ENCODE measurements around the gene CCHCR1. TPM values are rescaled to one million over a fixed set of nuclear protein-coding genes. Genes with fewer than 3 reads are reported as not detected.
"Not testable (repeated sequence)": the region's sequence is repeated elsewhere in the genome, so short reads cannot be mapped to it uniquely, and the experiment has no call there.

Gene CCHCR1
- total RNA-seq, 1 donor from 2014 or later = 50.5 TPM

GRCh38 chr6:31165064-31165832, 7.6 kb upstream of the CCHCR1 start:
- Mint-ChIP-seq H3K4me1 (ENCODE audit: low read depth) (peaks cover 18% of the 10 kb centered on the region), H3K36me3 (ENCODE audit: low read depth) (peaks cover 40% of the 10 kb centered on the region)
- H3K27ac Mint-ChIP-seq; H3K4me3 Mint-ChIP-seq (ENCODE audit: low read depth); H3K27me3 Mint-ChIP-seq (ENCODE audit: low read depth); intact Hi-C loops (cut with micrococcal nuclease); DNase-seq (ENCODE audit: low spot score); H3K9me3 Mint-ChIP-seq: not testable (repeated sequence)

- DNase-seq (ENCODE audit: low spot score); H3K9me3 Mint-ChIP-seq; intact Hi-C loops (cut with micrococcal nuclease); H3K4me3 Mint-ChIP-seq (ENCODE audit: low read depth); H3K27me3 Mint-ChIP-seq (ENCODE audit: low read depth); H3K27ac Mint-ChIP-seq: not testable (repeated sequence)
- H3K4me1 Mint-ChIP-seq (ENCODE audit: low read depth) = peaks cover 23% of the 10 kb centered on the region
- peaks cover 45% of the 10 kb centered on the region for H3K36me3 Mint-ChIP-seq (ENCODE audit: low read depth)
Measured at GRCh38 chr6:31164475-31165063, 7.0 kb upstream of the CCHCR1 start.

DNA sequence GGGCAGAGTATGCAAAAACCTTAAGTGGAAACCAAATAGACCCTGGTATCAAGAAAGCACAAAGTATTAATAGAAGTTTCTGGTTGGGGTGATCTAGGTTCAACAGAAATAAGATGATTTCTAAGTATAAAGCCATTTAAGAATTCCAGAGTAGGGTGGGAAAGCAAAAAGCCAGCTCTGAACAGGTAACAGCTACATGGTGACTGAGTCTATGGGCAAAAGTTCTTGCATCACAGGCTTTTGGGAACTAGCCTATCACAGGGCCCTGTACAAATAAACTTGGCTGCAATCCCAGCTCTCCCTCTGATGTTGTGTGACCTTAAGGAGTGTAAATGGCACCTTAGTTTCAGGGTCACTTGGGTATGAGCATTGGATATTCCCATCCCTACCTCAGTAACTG, 6.3 kb upstream of the CCHCR1 start:
- Mint-ChIP-seq H3K4me3 (ENCODE audit: low read depth) (no peak overlapping the region), H3K27me3 (ENCODE audit: low read depth) (no peaks in the 10 kb centered on the region), H3K27ac (no peak overlapping the region), H3K4me1 (ENCODE audit: low read depth) (peaks cover 23% of the 10 kb centered on the region), H3K36me3 (ENCODE audit: low read depth) (peaks cover 52% of the 10 kb centered on the region), H3K9me3 (no peaks in the 10 kb centered on the region)
- no peak for DNase-seq (ENCODE audit: low spot score)
- intact Hi-C loops (cut with micrococcal nuclease) = no loop called here

GRCh38 chr6:31162463-31163165, 5.0 kb upstream of the CCHCR1 start:
- intact Hi-C loops (cut with micrococcal nuclease) = no loop called here
- Mint-ChIP-seq H3K36me3 (ENCODE audit: low read depth) (peaks cover 61% of the 10 kb centered on the region), H3K9me3 (no peaks in the 10 kb centered on the region), H3K4me3 (ENCODE audit: low read depth) (no peak overlapping the region), H3K27me3 (ENCODE audit: low read depth) (no peaks in the 10 kb centered on the region), H3K4me1 (ENCODE audit: low read depth) (peaks cover 23% of the 10 kb centered on the region), H3K27ac (no peak overlapping the region)
- DNase-seq (ENCODE audit: low spot score) = no peak

DNA sequence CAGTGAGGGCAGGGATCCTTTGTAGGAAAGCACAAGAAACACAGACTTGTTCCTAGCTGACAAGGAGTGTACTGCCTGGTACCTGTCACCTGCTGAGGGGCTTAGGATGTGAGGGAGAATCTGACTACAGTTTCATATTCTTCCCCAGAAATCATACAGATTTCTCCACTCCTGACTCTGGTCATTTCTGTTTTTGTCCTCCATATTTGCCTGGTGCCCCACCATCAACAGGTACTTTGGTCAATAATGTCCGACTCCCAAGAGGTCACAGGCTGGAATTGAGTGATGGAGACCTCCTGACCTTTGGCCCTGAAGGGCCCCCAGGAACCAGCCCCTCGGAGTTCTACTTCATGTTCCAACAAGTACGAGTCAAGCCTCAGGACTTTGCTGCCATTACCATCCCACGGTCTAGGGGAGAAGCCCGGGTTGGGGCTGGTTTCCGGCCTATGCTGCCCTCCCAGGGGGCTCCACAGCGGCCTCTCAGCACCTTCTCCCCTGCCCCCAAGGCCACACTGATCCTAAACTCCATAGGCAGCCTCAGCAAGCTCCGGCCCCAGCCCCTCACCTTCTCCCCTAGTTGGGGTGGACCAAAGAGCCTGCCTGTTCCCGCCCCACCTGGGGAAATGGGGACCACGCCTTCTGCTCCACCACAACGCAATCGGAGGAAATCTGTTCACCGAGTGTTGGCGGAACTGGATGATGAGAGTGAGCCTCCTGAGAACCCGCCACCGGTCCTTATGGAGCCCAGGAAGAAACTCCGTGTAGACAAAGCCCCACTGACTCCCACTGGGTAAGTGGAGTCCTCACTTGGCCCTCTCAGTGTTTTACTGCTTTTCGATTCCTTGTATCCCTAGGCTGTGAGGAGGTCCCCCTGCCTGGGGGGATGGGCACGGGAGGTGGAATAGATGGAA, 3.9 kb upstream of the CCHCR1 start:
- Mint-ChIP-seq H3K4me3 (ENCODE audit: low read depth) (peak overlapping the region; percentile 3), H3K36me3 (ENCODE audit: low read depth) (peaks cover 61% of the 10 kb centered on the region), H3K4me1 (ENCODE audit: low read depth) (peaks cover 33% of the 10 kb centered on the region), H3K27me3 (ENCODE audit: low read depth) (no peaks in the 10 kb centered on the region), H3K9me3 (no peaks in the 10 kb centered on the region), H3K27ac (no peak overlapping the region)
- intact Hi-C loops (cut with micrococcal nuclease) = no loop called here
- no peak for DNase-seq (ENCODE audit: low spot score)

- Mint-ChIP-seq H3K4me1 (ENCODE audit: low read depth) (peaks cover 34% of the 10 kb centered on the region), H3K4me3 (ENCODE audit: low read depth) (peak overlapping the region; percentile 92), H3K27ac (peak overlapping the region; percentile 87), H3K9me3 (no peaks in the 10 kb centered on the region), H3K27me3 (ENCODE audit: low read depth) (no peaks in the 10 kb centered on the region), H3K36me3 (ENCODE audit: low read depth) (peaks cover 73% of the 10 kb centered on the region)
- intact Hi-C loops (cut with micrococcal nuclease) = loop anchor here (1.0 to 2.0 kb wide), 3 partner anchors 22 to 113 kb away; partner anchors contain the start of gene HLA-C
- DNase-seq (ENCODE audit: low spot score) = peak; percentile 28
Measured at GRCh38 chr6:31158863-31159855, 1.6 kb upstream of the CCHCR1 start.

- H3K27ac Mint-ChIP-seq = peak within 1 kb of the TSS; percentile 87
- H3K4me3 Mint-ChIP-seq (ENCODE audit: low read depth) = peak within 1 kb of the TSS; percentile 92
- DNase-seq (ENCODE audit: low spot score) = peak; percentile 99
- no peaks in the 10 kb centered on the region for H3K27me3 Mint-ChIP-seq (ENCODE audit: low read depth)
- intact Hi-C loops (cut with micrococcal nuclease) = loop anchor here (1.0 to 2.0 kb wide), 3 partner anchors 22 to 114 kb away; partner anchors contain the start of gene HLA-C
- H3K9me3 Mint-ChIP-seq = no peaks in the 10 kb centered on the region
- H3K4me1 Mint-ChIP-seq (ENCODE audit: low read depth) = peaks cover 32% of the 10 kb centered on the region
- H3K36me3 Mint-ChIP-seq (ENCODE audit: low read depth) = peaks cover 64% of the 10 kb centered on the region
Measured at GRCh38 chr6:31158140-31158862, 699 bp upstream of the CCHCR1 start, which contains the start of gene TCF19. TSS of gene TCF19 (plus strand) at chr6:31158589. CDS start at chr6:31159470, 881 bp downstream.

DNA sequence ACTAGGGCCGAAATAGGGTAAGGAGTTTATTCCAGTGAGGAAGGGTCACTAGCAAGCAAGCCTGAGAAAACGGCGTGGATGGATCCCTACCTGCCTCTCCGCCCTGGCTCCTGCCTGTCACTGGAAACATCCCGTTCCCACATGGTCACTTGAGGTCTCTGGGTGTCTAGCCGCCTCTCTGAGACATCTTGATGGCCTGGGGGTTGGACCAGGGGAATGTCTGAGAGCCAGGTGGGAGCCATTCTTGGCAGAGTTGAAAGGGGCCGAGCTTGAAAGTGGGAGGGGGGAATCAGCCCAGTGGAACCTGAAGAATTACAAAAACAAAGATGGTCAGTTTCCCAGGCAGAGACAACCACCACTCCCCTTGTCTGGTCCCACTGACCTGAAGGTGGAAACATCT, 961 bp downstream of the CCHCR1 start:
- no peak overlapping the region for H3K27ac Mint-ChIP-seq
- H3K4me1 Mint-ChIP-seq (ENCODE audit: low read depth) = peaks cover 24% of the 10 kb centered on the region
- no peak for DNase-seq (ENCODE audit: low spot score)
- no peaks in the 10 kb centered on the region for H3K9me3 Mint-ChIP-seq
- intact Hi-C loops (cut with micrococcal nuclease) = no loop called here
- H3K27me3 Mint-ChIP-seq (ENCODE audit: low read depth) = no peaks in the 10 kb centered on the region
- H3K4me3 Mint-ChIP-seq (ENCODE audit: low read depth) = peak overlapping the region; percentile 92
- H3K36me3 Mint-ChIP-seq (ENCODE audit: low read depth) = peaks cover 48% of the 10 kb centered on the region

DNA sequence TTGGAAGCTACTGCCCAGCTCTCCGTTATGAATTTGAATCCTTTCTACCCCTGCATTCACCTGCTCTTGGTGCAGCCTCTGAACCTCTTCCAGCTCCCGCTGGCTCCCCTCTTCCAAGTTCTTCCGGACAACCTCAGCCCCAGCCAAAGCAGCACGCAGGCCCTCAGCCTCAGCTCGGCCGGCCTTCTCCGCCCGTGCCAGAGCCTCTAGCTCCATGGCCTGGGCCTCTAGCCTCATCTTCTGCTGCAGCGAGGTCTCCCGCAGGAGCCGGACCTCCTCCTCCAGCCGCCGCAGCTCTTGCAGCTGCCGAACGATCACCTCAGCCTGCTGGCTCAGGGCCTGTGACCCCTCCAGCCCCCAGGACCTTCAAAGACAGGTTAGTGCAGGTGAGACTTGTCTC, 3.2 kb downstream of the CCHCR1 start:
- Mint-ChIP-seq H3K4me3 (ENCODE audit: low read depth) (no peak overlapping the region), H3K36me3 (ENCODE audit: low read depth) (peaks cover 46% of the 10 kb centered on the region), H3K9me3 (no peaks in the 10 kb centered on the region), H3K4me1 (ENCODE audit: low read depth) (peaks cover 14% of the 10 kb centered on the region), H3K27me3 (ENCODE audit: low read depth) (no peaks in the 10 kb centered on the region), H3K27ac (no peak overlapping the region)
- no peak for DNase-seq (ENCODE audit: low spot score)
- intact Hi-C loops (cut with micrococcal nuclease) = no loop called here

DNA sequence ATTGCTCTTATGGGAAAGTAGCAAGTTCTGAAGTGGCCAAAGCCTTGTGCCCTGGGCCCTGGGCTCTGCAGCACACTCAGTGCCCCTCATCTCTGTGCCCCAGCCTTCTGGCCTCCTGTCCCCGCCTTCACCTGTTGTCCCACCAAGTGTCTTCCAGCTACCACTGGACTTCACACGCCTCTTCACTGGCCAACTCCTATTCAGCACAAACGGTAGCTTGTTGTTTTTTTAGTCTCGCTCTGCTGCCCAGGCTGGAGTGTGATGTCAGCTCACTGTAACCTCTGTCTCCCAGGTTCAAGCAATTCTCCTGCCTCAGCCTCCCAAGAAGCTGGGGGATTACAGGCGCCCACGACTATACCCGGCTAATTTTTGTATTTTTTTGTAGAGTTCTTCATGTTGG, 4.8 kb downstream of the CCHCR1 start:
- peaks cover 32% of the 10 kb centered on the region for H3K36me3 Mint-ChIP-seq (ENCODE audit: low read depth)
- intact Hi-C loops (cut with micrococcal nuclease) = no loop called here
- peaks cover 14% of the 10 kb centered on the region for H3K4me1 Mint-ChIP-seq (ENCODE audit: low read depth)
- no peaks in the 10 kb centered on the region for H3K27me3 Mint-ChIP-seq (ENCODE audit: low read depth)
- no peak for DNase-seq (ENCODE audit: low spot score)
- no peak overlapping the region for H3K27ac Mint-ChIP-seq
- no peaks in the 10 kb centered on the region for H3K9me3 Mint-ChIP-seq
- H3K4me3 Mint-ChIP-seq (ENCODE audit: low read depth) = no peak overlapping the region

GRCh38 chr6:31149827-31150447, 7.7 kb downstream of the CCHCR1 start:
- no peak for DNase-seq (ENCODE audit: low spot score)
- Mint-ChIP-seq H3K27ac (no peak overlapping the region), H3K4me1 (ENCODE audit: low read depth) (no peaks in the 10 kb centered on the region), H3K27me3 (ENCODE audit: low read depth) (no peaks in the 10 kb centered on the region), H3K9me3 (no peaks in the 10 kb centered on the region), H3K4me3 (ENCODE audit: low read depth) (no peak overlapping the region), H3K36me3 (ENCODE audit: low read depth) (peaks cover 26% of the 10 kb centered on the region)
- intact Hi-C loops (cut with micrococcal nuclease) = no loop called here

Data from activated T-helper 2 cell treated with anti-CD3 and anti-CD28 coated beads, Interferon-gamma antibody, Interleukin-2, Interleukin-4, amounts not matched to agents 10 μg/mL and 5 μg/mL and 100 μg/mL, durations not matched to agents 14 hours and 24 hours and 36 hours (primary cell).